HAP-1 (cell line): ENCODE results near the gene KAT2A.

Experiments
- DNase-seq, 2 experiments: peaks; one replicate each; pipeline ENCODE4 v3.0.0-alpha.2; 2016 to 2020; ENCODE audit warnings: low spot score in 2 of 2
- H3K27me3 ChIP-seq: fragments of 250-450 bp; sonication (Bioruptor Pico); 2 replicates; pipeline ENCODE4 v1.5.1; 2020; ENCODE audit warnings: low read depth, mild to moderate bottlenecking, moderate library complexity
- H3K36me3 ChIP-seq: fragments of 250-450 bp; sonication (Bioruptor Pico); replicated peaks from 2 replicates; pipeline ENCODE4 v1.5.1; 2020; ENCODE audit warnings: mild to moderate bottlenecking
- H3K4me1 ChIP-seq: fragments of 250-450 bp; sonication (Bioruptor Pico); 2 replicates; pipeline ENCODE4 v1.5.1; 2020; ENCODE audit warnings: mild to moderate bottlenecking
- H3K4me3 ChIP-seq: fragments of 250-450 bp; sonication (Bioruptor Pico); 2 replicates; pipeline ENCODE4 v1.5.1; 2020; ENCODE audit warnings: mild to moderate bottlenecking, moderate library complexity
- H3K9me3 ChIP-seq: fragments of 250-450 bp; sonication (Bioruptor Pico); 2 replicates; pipeline ENCODE4 v1.5.1; 2020; ENCODE audit warnings: mild to moderate bottlenecking, moderate library complexity
- in situ Hi-C: fragments of 300-500 bp; cut with MboI; formaldehyde crosslinking; loops from 3 replicates; pipeline ENCODE4 v1.14.3; 2020; ENCODE audit warnings: low sequenced_read_pairs, inconsistent platforms, mixed read lengths

The KAT2A gene

GRCh38 chr17:42129109-42129837, 8.1 kb upstream of the KAT2A start:
- Histone ChIP-seq H3K4me3 (no peak overlapping the region), H3K36me3 (peaks cover 50% of the 10 kb centered on the region), H3K9me3 (no peaks in the 10 kb centered on the region), H3K4me1 (no peaks in the 10 kb centered on the region), H3K27me3 (no peaks in the 10 kb centered on the region)
- no peak for DNase-seq
- in situ Hi-C loops, result no loop called here

GRCh38 chr17:42127414-42127813, 6.2 kb upstream of the KAT2A start:
- no peaks in the 10 kb centered on the region for H3K9me3 ChIP-seq
- in situ Hi-C loops, result no loop called here
- no peak for DNase-seq
- no peak overlapping the region for H3K4me3 ChIP-seq
- no peaks in the 10 kb centered on the region for H3K4me1 ChIP-seq
- H3K27me3 ChIP-seq, result no peaks in the 10 kb centered on the region
- H3K36me3 ChIP-seq, result peaks cover 50% of the 10 kb centered on the region

- no peaks in the 10 kb centered on the region for H3K9me3 ChIP-seq
- peaks cover 50% of the 10 kb centered on the region for H3K36me3 ChIP-seq
- in situ Hi-C loops, result no loop called here
- H3K4me1 ChIP-seq, result no peaks in the 10 kb centered on the region
- no peak for DNase-seq
- H3K27me3 ChIP-seq, result no peaks in the 10 kb centered on the region
- no peak overlapping the region for H3K4me3 ChIP-seq
Measured at GRCh38 chr17:42126836-42127235, 5.7 kb upstream of the KAT2A start.

GRCh38 chr17:42125565-42125964, 4.4 kb upstream of the KAT2A start:
- H3K9me3 ChIP-seq, result no peaks in the 10 kb centered on the region
- no peak for DNase-seq
- H3K27me3 ChIP-seq, result no peaks in the 10 kb centered on the region
- H3K4me1 ChIP-seq, result peaks cover 3% of the 10 kb centered on the region
- H3K36me3 ChIP-seq, result peaks cover 50% of the 10 kb centered on the region
- H3K4me3 ChIP-seq, result no peak overlapping the region
- in situ Hi-C loops, result no loop called here

- DNase-seq, result no peak
- H3K9me3 ChIP-seq, result no peaks in the 10 kb centered on the region
- peaks cover 45% of the 10 kb centered on the region for H3K36me3 ChIP-seq
- peaks cover 3% of the 10 kb centered on the region for H3K4me1 ChIP-seq
- in situ Hi-C loops, result no loop called here
- no peaks in the 10 kb centered on the region for H3K27me3 ChIP-seq
- H3K4me3 ChIP-seq, result no peak overlapping the region
Measured at GRCh38 chr17:42124256-42124655, 3.1 kb upstream of the KAT2A start.

GRCh38 chr17:42122371-42123303, 1.5 kb upstream of the KAT2A start, which contains the start of gene HSPB9:
TSS of gene HSPB9 (plus strand) at chr17:42122804. CDS start at chr17:42122851, 47 bp downstream.
- in situ Hi-C loops, result no loop called here
- Histone ChIP-seq H3K9me3 (no peaks in the 10 kb centered on the region), H3K36me3 (peaks cover 43% of the 10 kb centered on the region), H3K4me1 (peaks cover 3% of the 10 kb centered on the region), H3K4me3 (no peak within 1 kb of the TSS), H3K27me3 (no peaks in the 10 kb centered on the region)
- DNase-seq, result no peak

GRCh38 chr17:42120161-42120769, 902 bp downstream of the KAT2A start:
- peaks cover 49% of the 10 kb centered on the region for H3K36me3 ChIP-seq
- DNase-seq, result no peak
- peaks cover 3% of the 10 kb centered on the region for H3K4me1 ChIP-seq
- in situ Hi-C loops, result no loop called here
- no peaks in the 10 kb centered on the region for H3K9me3 ChIP-seq
- H3K27me3 ChIP-seq, result no peaks in the 10 kb centered on the region
- peak overlapping the region; percentile 41 for H3K4me3 ChIP-seq

GRCh38 chr17:42119301-42119700, 1.9 kb downstream of the KAT2A start:
- H3K4me3 ChIP-seq, result no peak overlapping the region
- peaks cover 48% of the 10 kb centered on the region for H3K36me3 ChIP-seq
- DNase-seq, result no peak
- H3K9me3 ChIP-seq, result no peaks in the 10 kb centered on the region
- peaks cover 3% of the 10 kb centered on the region for H3K4me1 ChIP-seq
- in situ Hi-C loops, result loop anchor here (5.0 kb wide), 1 partner anchor 157 kb away; no protein-coding TSS in a partner anchor
- no peaks in the 10 kb centered on the region for H3K27me3 ChIP-seq

GRCh38 chr17:42118545-42118944, 2.6 kb downstream of the KAT2A start:
- in situ Hi-C loops, result loop anchor here (5.0 kb wide), 1 partner anchor 156 kb away; no protein-coding TSS in a partner anchor
- DNase-seq, result peak; percentile 25 to 61
- Histone ChIP-seq H3K27me3 (no peaks in the 10 kb centered on the region), H3K4me1 (peaks cover 3% of the 10 kb centered on the region), H3K4me3 (no peak overlapping the region), H3K9me3 (no peaks in the 10 kb centered on the region), H3K36me3 (peaks cover 56% of the 10 kb centered on the region)

GRCh38 chr17:42118126-42118510, 3.0 kb downstream of the KAT2A start:
- DNase-seq, result no peak
- in situ Hi-C loops, result loop anchor here (5.0 kb wide), 1 partner anchor 156 kb away; no protein-coding TSS in a partner anchor

GRCh38 chr17:42117397-42118125, 3.6 kb downstream of the KAT2A start:
- H3K4me3 ChIP-seq, result no peak overlapping the region
- H3K4me1 ChIP-seq, result peaks cover 3% of the 10 kb centered on the region
- H3K9me3 ChIP-seq, result no peaks in the 10 kb centered on the region
- no peaks in the 10 kb centered on the region for H3K27me3 ChIP-seq
- DNase-seq, result no peak
- in situ Hi-C loops, result loop anchor here (5.0 kb wide), 1 partner anchor 155 kb away; no protein-coding TSS in a partner anchor
- peaks cover 65% of the 10 kb centered on the region for H3K36me3 ChIP-seq

More at GRCh38 chr17:42118126-42118510, 3.0 kb downstream of the KAT2A start:
- Histone ChIP-seq H3K27me3 (no peaks in the 10 kb centered on the region), H3K4me1 (peaks cover 3% of the 10 kb centered on the region), H3K4me3 (no peak overlapping the region), H3K9me3 (no peaks in the 10 kb centered on the region), H3K36me3 (peaks cover 60% of the 10 kb centered on the region)

GRCh38 chr17:42116705-42117396, 4.3 kb downstream of the KAT2A start:
- no peak overlapping the region for H3K4me3 ChIP-seq
- in situ Hi-C loops, result loop anchor here (5.0 kb wide), 1 partner anchor 155 kb away; no protein-coding TSS in a partner anchor
- H3K36me3 ChIP-seq, result peaks cover 65% of the 10 kb centered on the region
- H3K9me3 ChIP-seq, result no peaks in the 10 kb centered on the region
- peaks cover 3% of the 10 kb centered on the region for H3K4me1 ChIP-seq
- no peaks in the 10 kb centered on the region for H3K27me3 ChIP-seq
- DNase-seq, result peak; percentile 58 to 88
